AG10803 (cell line): ENCODE results near the gene PAK4.

Experiments used
- DNase-seq: peaks from one replicate; pipeline ENCODE4 v3.0.0; 2010; ENCODE audit warnings: low read depth
- H3K4me3 ChIP-seq: 2 replicates; pipeline ENCODE4 v1.5.1; 2011; ENCODE audit warnings: mild to moderate bottlenecking, low read length, control low read depth
- TF ChIP-seq, protein P1 (sequence below): conservative IDR thresholded peaks from 2 replicates; pipeline ENCODE4 v1.5.1; 2011; ENCODE audit warnings: mild to moderate bottlenecking, low read length, control low read depth, inconsistent platforms

Gene PAK4

DNA sequence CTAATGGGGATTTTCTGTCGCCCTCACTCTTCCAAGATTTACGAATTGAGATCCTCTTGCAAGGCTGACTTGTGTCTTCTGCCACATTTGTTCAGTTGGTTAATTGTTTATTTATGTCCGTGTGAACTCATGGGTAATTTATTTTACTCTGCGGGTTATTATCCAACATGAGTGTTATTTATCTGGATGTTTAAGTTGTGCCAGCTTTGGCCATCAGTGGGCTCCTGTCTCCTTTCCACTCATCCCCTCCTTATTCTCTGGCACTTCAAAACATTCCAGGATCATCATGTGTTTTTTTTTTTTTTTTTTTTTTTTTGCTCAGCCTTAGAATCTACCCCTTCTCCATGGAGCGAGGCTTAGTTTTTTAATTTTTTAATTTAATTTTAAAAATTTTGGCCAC lies 22.4 kb upstream of the PAK4 start:
- no peak overlapping the region for H3K4me3 ChIP-seq
- DNase-seq, result no peak
- TF ChIP-seq, protein P1, sequence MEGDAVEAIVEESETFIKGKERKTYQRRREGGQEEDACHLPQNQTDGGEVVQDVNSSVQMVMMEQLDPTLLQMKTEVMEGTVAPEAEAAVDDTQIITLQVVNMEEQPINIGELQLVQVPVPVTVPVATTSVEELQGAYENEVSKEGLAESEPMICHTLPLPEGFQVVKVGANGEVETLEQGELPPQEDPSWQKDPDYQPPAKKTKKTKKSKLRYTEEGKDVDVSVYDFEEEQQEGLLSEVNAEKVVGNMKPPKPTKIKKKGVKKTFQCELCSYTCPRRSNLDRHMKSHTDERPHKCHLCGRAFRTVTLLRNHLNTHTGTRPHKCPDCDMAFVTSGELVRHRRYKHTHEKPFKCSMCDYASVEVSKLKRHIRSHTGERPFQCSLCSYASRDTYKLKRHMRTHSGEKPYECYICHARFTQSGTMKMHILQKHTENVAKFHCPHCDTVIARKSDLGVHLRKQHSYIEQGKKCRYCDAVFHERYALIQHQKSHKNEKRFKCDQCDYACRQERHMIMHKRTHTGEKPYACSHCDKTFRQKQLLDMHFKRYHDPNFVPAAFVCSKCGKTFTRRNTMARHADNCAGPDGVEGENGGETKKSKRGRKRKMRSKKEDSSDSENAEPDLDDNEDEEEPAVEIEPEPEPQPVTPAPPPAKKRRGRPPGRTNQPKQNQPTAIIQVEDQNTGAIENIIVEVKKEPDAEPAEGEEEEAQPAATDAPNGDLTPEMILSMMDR, result no peak

DNA sequence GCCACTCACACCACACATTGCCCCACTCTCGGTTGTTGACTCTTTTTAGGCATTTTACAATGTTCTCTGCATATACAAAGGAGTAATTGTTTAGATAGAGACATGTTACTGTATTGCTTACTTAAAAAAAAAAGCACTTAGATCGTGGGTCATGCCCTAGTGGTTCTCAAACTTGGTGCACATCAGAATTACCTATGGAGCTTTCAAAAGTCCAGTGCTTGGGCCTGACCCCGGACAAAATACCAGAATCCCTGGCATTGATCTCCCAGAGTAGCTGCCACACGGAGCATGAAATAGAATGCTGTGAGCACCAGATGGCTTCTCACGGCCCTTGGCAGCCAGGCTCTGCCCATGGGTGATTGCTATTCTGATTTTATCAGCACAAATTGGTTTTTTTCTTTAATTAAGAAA lies 21.4 kb upstream of the PAK4 start:
- TF ChIP-seq, protein P1, result no peak
- no peak for DNase-seq
- no peak overlapping the region for H3K4me3 ChIP-seq

DNA sequence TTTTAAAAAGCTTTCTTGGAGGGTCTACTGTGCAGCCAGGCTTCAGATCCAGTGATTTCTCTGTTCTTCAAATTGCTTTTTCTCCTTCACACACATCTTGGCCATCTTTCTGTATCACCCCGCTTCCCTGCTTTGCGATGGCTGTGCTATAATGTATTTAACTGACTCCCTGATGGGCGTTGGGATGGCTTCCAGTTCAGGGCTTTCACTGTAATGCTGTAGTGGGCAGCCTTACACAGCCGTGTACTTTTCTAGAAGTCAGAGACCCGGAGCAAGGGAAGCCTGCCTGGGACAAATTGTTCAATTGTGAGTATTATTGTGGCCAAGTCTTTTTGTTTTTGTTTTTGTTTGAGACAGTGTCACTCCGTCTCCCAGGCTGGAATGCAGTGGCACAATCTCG lies 19.4 kb upstream of the PAK4 start:
- no peak for DNase-seq
- no peak overlapping the region for H3K4me3 ChIP-seq
- TF ChIP-seq, protein P1, result no peak

DNA sequence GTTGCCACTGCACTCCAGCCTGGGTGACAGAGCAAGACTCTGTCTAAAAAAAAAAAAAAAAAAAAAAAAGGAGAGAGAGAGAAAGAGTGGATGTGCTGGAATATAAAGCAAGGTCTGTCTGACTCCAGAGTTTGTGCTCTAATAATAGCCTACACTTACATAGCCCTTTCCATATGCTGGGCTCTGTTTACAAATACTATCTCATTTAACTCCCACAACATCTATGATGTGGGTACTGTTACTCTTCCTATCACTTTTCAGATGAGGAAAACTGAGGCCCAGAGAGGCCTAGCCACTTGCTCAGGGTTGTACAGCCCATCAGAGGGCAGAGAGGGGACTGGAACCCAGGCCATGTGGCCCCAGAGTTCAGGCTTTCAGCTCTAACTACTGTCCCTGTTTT lies 15.9 kb upstream of the PAK4 start:
- DNase-seq, result no peak
- TF ChIP-seq, protein P1, result no peak
- no peak overlapping the region for H3K4me3 ChIP-seq

DNA sequence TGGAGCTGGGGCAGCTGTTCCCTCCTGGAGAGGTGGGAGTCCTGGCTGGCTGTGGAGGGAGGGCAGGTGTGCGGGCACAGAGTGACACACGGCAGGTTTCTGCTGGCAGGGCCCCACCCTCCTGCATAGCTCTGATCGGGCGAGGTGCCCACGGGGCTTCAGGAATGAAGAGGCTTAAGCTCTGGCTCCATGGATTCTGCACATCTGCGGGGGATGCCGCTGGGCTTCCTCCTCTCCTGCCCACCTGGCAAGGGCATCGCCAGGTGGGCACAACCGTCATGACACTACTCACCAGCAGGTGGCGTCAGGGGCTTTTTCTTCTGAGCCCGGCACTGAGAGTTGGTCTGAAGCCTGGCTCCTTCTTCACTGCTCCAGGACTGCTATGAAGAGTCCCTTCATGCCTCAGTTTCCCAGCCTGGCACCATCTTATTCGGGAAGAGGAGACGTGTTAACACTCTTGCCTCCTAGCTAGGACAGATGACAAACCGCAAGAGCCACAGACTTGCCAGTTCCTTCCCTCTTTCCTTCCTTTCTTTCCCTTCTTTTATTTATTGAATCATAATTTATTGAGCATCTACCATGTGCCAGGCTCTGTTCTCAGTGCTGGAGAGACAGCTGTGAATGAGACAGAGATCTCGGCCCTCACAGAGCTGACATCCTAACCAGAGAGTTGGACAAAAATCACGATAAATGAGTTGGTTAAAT lies 15.2 kb upstream of the PAK4 start:
- H3K4me3 ChIP-seq, result no peak overlapping the region
- no peak for DNase-seq
- TF ChIP-seq, protein P1, result peak; percentile 80

DNA sequence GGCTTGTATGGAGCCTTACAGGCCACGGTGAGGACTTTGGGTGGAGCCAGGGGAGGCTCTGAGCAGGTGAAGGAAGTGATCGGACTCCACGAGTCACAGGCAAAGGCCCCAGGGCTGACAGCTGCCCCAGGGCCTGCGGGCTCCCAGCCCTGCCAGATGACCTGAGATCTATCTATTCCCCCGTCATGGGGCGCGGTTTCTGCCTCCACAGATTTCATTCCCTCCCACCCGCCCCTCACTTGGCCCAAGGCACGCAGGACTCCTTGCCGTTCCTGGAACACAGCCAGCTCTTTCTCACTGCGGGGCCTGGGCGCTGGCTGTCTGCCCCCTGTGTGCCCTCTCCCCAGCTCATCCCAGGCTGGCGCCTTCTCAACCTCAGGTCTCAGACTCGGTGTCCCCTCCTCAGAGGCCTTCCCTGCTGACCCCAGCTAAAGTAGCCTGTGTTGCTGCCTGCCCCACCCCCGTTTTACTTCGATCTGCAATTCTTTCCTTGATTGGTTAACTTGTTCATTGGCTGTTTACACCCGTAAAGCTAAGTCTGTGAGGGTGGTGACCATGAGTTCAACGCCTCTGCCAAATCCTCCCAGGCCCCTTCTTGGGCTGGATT lies 13.9 kb upstream of the PAK4 start:
- DNase-seq, result no peak
- TF ChIP-seq, protein P1, result no peak
- H3K4me3 ChIP-seq, result no peak overlapping the region

DNA sequence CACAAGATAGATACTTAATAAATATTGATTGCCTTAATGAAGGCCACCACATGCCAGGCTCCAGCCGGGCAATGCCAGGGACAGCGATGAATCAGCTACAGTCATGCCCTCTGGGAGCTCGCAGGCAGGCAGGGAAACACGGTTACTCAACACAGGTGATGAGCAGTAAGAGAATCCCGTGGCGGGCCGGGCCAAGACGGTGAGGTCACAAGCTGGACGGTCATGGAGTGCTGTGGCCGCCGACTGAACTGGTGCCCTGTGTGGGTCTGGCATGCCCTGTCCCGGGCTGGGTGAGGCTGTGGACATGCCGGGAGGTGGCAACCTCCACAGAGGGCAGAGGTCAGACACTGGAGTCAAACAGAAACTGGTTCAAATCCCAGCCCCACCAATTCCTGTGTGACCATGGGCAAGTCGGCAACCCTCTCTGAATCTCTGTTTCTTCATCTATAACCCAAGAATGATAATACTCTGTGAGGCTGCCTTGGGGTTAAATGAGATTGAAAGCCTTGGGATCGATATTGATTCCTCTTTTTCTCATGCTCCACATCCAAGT lies 13.2 kb upstream of the PAK4 start:
- H3K4me3 ChIP-seq, result no peak overlapping the region
- TF ChIP-seq, protein P1, result no peak
- DNase-seq, result no peak
